Retinal pigment epithelial cell (primary cell): ENCODE data around the gene USP36.
"Not testable (repeated sequence)": the region's sequence is repeated elsewhere in the genome, so short reads cannot be mapped to it uniquely, and the experiment has no call there.

Experiments
- DNase-seq: peaks from one replicate; pipeline ENCODE4 v3.0.0-alpha.2; 2010; ENCODE audit warnings: low read depth
- H3K4me3 ChIP-seq: 2 replicates; pipeline ENCODE4 v1.5.1; 2011; ENCODE audit warnings: mild to moderate bottlenecking, low read length, control low read depth, moderate library complexity
- TF ChIP-seq, protein P1 (sequence below): conservative IDR thresholded peaks from 2 replicates; pipeline ENCODE4 v1.5.1; 2011; ENCODE audit warnings: low read depth, low read length, control low read depth, inconsistent platforms

The USP36 gene

DNA sequence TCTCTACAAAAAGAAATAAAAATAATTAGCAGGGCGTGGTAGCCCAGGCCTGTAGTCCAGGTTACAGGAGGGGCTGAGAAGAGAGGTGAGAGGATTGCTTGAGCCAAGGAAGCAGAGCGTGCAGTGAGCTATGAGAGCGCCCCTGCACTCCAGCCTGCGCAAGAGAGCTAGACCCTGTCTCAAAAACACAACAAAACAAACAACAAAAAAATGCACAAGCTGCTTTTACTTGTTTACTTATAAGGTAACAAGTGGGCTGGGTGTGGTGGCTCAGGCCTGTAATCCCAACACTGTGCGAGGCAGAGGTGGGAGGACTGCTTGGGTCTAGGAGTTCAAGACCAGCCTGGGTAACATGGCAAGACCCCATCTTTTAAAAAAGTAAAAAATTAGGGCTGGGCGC, 60.3 kb downstream of the USP36 start:
- DNase-seq: no peak
- TF ChIP-seq, protein P1, sequence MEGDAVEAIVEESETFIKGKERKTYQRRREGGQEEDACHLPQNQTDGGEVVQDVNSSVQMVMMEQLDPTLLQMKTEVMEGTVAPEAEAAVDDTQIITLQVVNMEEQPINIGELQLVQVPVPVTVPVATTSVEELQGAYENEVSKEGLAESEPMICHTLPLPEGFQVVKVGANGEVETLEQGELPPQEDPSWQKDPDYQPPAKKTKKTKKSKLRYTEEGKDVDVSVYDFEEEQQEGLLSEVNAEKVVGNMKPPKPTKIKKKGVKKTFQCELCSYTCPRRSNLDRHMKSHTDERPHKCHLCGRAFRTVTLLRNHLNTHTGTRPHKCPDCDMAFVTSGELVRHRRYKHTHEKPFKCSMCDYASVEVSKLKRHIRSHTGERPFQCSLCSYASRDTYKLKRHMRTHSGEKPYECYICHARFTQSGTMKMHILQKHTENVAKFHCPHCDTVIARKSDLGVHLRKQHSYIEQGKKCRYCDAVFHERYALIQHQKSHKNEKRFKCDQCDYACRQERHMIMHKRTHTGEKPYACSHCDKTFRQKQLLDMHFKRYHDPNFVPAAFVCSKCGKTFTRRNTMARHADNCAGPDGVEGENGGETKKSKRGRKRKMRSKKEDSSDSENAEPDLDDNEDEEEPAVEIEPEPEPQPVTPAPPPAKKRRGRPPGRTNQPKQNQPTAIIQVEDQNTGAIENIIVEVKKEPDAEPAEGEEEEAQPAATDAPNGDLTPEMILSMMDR: no peak
- no peak overlapping the region for H3K4me3 ChIP-seq

DNA sequence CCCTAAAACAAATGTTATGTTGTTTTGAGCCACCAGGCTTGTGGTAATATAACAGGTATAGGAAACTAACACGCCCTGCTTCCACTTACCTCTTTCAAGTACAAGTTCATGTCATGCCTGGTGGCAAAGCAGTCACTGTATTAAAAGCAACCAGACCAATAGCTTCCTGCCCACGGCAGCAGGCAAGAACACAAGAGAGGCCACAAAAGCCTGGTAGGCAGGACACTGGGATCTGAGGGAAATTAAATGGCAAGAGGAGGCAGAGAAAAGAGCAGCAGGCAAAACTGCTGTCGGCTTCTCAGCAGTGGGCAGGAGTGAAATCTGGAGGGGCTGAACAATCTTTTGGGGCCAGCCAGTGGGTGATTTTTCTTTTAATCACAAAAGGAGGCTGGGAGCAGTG, 60.8 kb downstream of the USP36 start:
- DNase-seq: no peak
- TF ChIP-seq, protein P1: no peak
- H3K4me3 ChIP-seq: no peak overlapping the region

DNA sequence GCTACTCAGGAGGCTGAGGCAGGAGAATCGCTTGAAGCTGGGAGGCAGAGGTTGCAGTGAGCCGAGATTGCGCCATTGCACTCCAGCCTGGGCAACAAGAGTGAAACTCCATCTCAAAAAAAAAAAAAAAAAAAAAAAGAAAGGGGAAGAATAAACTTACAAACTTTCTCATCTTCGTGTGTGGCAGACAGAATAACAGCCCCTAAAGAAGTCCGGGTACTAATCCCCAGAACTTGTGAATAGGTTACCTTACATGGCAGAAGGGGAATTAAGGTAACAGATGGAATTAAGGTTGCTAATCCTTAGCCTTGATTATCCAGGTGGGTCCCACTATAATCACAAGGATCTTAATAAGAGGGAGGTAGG, 61.3 kb downstream of the USP36 start:
- not testable (repeated sequence) for H3K4me3 ChIP-seq, DNase-seq

DNA sequence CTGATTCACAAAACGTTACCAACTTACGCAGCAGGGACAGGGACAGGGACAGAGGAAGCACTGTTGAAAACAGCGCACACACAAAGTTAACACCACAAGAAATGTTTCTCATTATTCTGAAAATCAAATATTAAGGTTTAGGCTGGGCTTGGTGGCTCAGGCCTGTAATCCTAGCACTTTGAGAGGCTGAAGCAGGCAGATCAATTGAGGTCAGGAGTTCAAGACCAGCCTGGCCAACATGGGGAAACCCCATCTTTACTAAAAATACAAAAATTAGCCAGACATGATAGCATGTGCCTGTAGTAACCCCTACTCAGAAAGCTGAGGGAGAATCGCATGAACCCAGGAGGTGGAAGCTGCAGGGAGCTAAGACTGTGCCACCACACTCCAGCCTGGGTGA, 62.7 kb downstream of the USP36 start:
- DNase-seq: no peak
- no peak overlapping the region for H3K4me3 ChIP-seq

DNA sequence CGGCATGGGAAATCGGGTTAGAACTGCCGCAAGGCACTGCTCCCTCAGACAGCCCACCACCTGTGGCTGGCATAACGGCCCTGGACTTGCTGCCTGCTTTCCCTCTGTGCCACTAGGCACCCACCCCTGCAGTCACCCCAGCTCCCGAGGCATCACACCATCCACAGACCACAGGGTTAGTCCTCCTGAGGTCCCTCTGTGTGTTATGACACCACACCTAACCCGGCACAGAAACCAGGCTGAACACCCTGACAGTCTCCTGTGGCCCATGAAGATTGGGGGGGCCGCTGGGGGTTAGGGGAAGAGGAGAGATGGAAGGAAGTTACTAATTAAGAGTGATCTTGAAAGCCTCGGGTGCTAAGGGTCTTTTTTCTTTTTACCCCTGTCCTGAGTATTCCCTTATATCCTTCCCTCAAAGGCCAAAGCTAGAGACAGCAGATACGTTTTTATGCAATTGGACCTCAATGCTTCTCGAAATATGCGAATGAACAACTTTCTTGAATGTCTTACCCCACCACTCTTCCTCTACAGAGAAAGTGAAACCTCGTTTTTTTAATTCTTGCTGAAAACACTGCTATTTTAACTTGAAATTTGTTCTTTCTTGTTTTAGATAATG, 65.5 kb downstream of the USP36 start:
- DNase-seq: no peak
- no peak overlapping the region for H3K4me3 ChIP-seq
- TF ChIP-seq, protein P1: no peak

More for the DNA sequence above, 62.7 kb downstream of the USP36 start:
- TF ChIP-seq, protein P1: no peak

DNA sequence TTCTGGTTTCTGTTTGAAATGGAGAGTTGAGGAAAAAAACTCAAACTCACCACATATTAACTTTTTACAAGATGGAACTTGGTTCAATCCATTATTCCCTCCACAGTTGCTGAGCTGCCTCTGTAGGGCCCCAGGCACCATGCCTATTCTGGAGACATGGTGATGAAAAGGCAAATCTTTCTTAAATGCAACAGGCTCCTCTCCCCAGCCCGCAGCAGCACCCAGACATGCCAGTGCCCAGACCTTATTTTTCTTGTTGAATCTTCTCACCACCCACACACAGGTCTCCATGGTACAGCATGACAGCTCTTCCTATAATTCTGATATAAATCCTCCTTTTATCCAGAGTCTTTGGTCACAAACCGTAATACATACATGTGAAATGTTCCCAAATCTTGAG, 66.2 kb downstream of the USP36 start:
- TF ChIP-seq, protein P1: no peak
- no peak overlapping the region for H3K4me3 ChIP-seq
- no peak for DNase-seq

DNA sequence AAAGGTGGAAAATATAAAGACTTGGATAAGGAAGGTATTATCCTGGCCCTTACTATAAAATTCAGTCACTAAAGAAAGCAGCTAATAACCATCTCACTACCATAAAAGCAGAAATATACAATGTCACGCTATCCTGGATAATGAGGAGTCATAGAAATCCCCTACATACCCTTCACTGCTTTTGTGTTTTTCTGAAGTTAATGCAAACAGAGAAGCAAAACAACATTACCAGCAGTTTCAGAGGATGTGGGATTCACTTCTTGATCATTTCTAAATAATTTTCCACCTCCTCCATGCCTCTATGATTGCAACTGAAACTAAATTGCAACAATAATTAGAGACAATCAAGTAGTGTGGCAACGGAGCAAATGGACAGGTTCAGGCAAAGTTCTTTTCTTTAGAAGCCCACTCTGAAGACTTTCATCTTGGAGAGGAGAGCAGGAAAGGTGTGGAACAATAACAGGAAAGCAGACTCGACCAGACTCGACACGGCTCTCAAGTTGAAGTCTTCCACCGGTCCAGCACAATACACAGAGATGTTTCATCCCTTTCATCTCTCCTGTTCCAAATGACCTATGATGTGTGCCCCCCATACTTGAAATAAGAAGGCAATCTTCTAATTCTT, 68.7 kb downstream of the USP36 start:
- no peak overlapping the region for H3K4me3 ChIP-seq
- no peak for DNase-seq
- TF ChIP-seq, protein P1: no peak
